EL (cell line): ENCODE data around the gene SCAMP5.

Experiments
- DNase-seq: peaks from one replicate; pipeline ENCODE4 v3.0.0-alpha.2; 2016

SCAMP5 gene

DNA sequence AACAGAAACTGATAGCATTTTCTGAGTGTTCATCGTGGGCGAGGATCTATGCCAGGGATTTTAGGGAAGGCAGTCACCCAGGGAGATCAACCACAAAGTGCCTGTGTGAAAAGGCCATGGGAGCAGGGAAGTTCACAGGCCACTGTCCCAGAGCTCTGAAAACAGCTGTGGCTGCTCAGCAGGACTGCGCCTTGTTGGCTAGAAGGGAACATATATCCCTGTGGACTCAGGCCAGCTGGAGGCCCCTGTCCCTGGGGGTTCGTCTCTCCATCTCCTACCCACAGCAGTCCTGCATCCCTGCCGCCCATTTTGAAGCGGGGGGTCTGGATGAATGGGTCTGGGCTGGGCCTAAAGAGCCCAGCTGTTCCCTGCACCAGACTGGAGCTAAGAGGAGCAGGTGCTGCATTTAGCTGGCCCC is 55.8 kb downstream of the SCAMP5 start:
- DNase-seq: no peak

- DNase-seq: no peak
Observed at GRCh38 chr15:75051711-75052110, 56.3 kb downstream of the SCAMP5 start.

- no peak for DNase-seq
Observed at GRCh38 chr15:75052972-75053747, 57.8 kb downstream of the SCAMP5 start.

GRCh38 chr15:75053748-75054125 is 58.4 kb downstream of the SCAMP5 start:
- no peak for DNase-seq

DNA sequence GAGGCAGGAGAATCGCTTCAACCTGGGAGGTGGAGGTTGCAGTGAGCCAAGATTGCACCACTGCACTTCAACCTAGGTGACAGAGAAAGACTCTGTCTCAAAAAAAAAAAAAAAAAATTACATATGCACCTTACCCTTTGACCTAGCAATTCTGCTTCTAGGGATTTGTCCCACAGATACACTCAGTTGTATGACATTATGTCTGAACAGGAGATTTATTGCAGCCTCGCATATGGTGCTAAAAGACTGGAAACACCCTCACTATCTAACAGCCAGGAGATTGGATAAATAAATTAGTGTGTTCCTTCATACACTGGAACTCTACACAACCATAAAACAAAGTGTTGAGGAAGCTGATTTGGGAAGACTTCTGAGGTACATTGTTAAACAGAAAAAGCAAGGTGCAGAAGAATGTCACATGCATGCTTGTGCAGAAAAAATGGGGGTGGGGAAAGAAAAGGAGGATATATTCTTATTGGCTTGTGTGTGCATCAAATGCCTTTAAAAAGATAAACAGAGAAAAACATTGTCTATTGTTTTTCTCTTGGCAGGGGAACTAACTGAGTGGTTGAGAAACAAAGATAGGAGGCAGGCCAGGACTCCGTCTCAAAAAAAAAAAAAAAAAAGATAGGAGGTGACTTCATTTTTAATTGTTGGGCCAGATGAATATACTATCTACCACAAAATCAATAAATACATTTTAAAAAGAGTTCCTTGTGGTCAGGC is 59.0 kb downstream of the SCAMP5 start:
- no peak for DNase-seq

GRCh38 chr15:75056036-75056435 is 60.7 kb downstream of the SCAMP5 start:
- DNase-seq: no peak

GRCh38 chr15:75058127-75058905 is 63.0 kb downstream of the SCAMP5 start:
- peak; percentile 51 for DNase-seq

DNA sequence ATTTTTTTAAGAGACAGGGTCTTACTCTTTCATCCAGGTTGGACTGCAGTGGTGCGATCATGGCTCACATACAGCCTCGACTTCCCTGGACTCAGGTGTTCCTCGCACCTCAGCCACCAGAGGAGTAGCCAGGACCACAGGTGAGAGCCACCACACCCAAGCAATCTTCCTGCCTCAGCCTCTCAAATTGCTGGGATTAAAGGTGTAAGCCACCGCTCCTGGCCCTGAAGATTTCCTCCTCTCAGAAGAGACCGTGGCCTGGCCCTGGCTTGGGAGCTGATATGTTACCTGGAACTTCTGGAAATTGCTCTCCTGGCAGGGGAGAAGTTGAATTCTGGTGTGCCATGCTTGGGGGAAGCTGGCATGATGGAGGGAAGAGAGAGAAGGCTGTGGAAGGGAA is 64.2 kb downstream of the SCAMP5 start:
- no peak for DNase-seq

DNA sequence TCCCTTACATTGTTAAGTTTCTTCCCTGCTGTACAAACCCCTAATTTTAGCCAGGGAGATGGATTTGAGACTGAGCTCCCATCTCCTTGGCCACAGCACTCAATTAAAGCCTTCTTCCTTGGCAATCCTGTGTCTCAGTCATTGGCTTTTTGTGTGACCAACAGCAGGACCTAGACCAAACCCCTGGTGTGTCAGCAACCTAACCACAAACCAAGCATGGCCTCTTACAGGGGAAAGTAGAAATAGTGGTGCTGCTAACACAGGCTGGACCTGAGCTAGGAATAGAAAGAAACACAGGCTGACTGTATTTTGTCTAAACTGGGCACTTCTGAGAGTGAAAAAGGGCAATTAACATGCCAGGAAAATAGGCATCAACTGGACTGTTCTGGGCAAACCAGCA is 65.9 kb downstream of the SCAMP5 start:
- peak; percentile 31 for DNase-seq

DNA sequence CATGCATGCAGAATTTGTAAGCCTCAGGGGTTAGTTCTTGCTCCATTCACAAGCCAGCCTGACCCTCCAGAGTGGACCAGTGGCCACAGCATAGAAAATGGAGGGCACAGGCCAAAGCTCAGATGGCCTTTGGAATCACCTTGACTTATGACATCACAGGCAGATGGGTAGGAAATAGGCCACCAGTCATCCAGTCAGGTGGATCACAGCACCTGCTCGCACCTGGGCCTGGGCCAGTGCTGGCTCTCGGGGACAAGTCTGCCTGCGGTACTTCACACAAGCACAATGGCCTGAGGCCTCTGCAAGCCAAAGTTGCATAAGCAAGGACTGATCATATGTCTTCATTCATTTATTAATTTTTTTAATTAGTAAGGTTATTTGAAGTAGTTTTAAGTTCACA is 67.3 kb downstream of the SCAMP5 start:
- DNase-seq: no peak

- peak; percentile 64 for DNase-seq
Observed at GRCh38 chr15:75063338-75063737, 68.0 kb downstream of the SCAMP5 start.

DNA sequence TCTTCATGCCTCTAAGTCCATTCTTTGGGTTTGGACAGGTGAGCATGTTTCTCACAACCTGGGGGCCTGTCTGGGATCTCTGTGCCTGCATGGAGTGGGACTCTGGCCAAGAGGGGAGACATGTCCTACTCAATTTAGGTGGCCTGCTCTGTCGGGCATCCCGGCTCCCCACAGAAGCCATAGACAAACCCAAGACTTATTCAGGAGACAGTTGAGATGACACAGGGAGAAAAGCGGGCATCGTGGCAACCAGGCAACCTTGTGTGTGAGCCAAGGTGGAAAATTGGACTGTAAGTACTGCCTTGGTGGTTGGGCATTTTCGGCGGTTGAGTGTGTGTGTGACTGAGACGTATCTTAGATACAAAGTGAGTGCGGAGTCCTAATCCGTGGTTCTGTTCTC is 68.5 kb downstream of the SCAMP5 start:
- no peak for DNase-seq

- no peak for DNase-seq
Observed at GRCh38 chr15:75064846-75065245, 69.5 kb downstream of the SCAMP5 start.

DNA sequence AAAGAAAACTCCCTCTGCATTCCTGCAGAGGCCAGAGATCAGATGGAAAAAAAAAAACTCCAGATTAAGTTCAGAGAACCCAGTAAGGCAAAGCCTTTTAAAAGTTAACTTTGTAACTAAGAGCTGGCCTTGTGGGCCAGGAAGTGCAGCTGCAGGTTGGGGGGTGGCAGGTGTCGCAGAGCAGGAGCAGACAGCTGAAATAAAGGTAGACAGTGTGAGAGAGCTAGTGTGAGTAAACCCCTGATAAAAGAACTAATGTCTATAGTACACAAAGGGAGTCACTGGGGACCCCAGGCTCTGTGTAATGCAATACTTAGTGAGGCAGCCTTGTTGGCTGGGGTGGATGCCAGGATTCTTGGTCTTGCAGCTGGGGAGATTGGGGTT is 70.1 kb downstream of the SCAMP5 start:
- DNase-seq: peak; percentile 18

GRCh38 chr15:75065851-75066509 is 70.6 kb downstream of the SCAMP5 start:
- peak; percentile 53 for DNase-seq

- DNase-seq: peak; percentile 79
Observed at GRCh38 chr15:75067123-75067830, 71.9 kb downstream of the SCAMP5 start.

GRCh38 chr15:75068748-75069147 is 73.4 kb downstream of the SCAMP5 start:
- no peak for DNase-seq

- no peak for DNase-seq
Observed at GRCh38 chr15:75069301-75069925, 74.0 kb downstream of the SCAMP5 start.

GRCh38 chr15:75070674-75071073 is 75.3 kb downstream of the SCAMP5 start:
- no peak for DNase-seq
